Activated T-helper 2 cell treated with anti-CD3 and anti-CD28 coated beads, Interferon-gamma antibody, Interleukin-2, Interleukin-4, amounts not matched to agents 10 μg/mL and 5 μg/mL and 100 μg/mL, durations not matched to agents 14 hours and 24 hours and 36 hours (primary cell): ENCODE measurements around the gene POU2F1. TPM values are rescaled to one million over a fixed set of nuclear protein-coding genes. Genes with fewer than 3 reads are reported as not detected.

ENCODE experiments used
- DNase-seq: peaks from one replicate; pipeline ENCODE4 v3.0.0; 2021; ENCODE audit warnings: low spot score
- H3K27ac Mint-ChIP-seq: one replicate; pipeline ENCODE4 v1.8.0; 2021; ENCODE audit warnings: mixed read lengths
- H3K27me3 Mint-ChIP-seq: one replicate; pipeline ENCODE4 v1.8.0; 2021; ENCODE audit warnings: low read depth, mixed read lengths
- H3K36me3 Mint-ChIP-seq: one replicate; pipeline ENCODE4 v1.8.0; 2021; ENCODE audit warnings: low read depth, mixed read lengths
- H3K4me1 Mint-ChIP-seq: one replicate; pipeline ENCODE4 v1.8.0; 2021; ENCODE audit warnings: low read depth, mixed read lengths
- H3K4me3 Mint-ChIP-seq: one replicate; pipeline ENCODE4 v1.8.0; 2021; ENCODE audit warnings: low read depth, mild to moderate bottlenecking, moderate library complexity, mixed read lengths
- H3K9me3 Mint-ChIP-seq: one replicate; pipeline ENCODE4 v1.8.0; 2021; ENCODE audit warnings: mixed read lengths
- intact Hi-C: fragments of 100-400 bp; cut with micrococcal nuclease; formaldehyde crosslinking; loops from one replicate; pipeline ENCODE4 v1.15.1; 2023
- total RNA-seq: library from RNA; stranded (reverse); gene quantifications from 2 replicates; pipeline ENCODE4 v1.2.3, GENCODE V29; 2022

POU2F1 gene
- total RNA-seq, 1 donor from 2014 or later = 21.9 TPM

- intact Hi-C loops = no loop called here
- Mint-ChIP-seq H3K4me3 (no peak overlapping the region), H3K36me3 (peaks cover 41% of the 10 kb centered on the region), H3K27ac (no peak overlapping the region), H3K27me3 (no peaks in the 10 kb centered on the region), H3K9me3 (peaks cover 20% of the 10 kb centered on the region), H3K4me1 (peaks cover 19% of the 10 kb centered on the region)
- DNase-seq = no peak
Observed at GRCh38 chr1:167328306-167328815, 107.7 kb downstream of the POU2F1 start.

GRCh38 chr1:167328816-167329483, 108.3 kb downstream of the POU2F1 start:
- Mint-ChIP-seq H3K4me1 (peaks cover 24% of the 10 kb centered on the region), H3K4me3 (no peak overlapping the region), H3K27me3 (no peaks in the 10 kb centered on the region), H3K9me3 (peaks cover 14% of the 10 kb centered on the region), H3K27ac (no peak overlapping the region), H3K36me3 (peaks cover 37% of the 10 kb centered on the region)
- intact Hi-C loops = no loop called here
- no peak for DNase-seq

GRCh38 chr1:167330601-167331293, 110.1 kb downstream of the POU2F1 start:
- DNase-seq = no peak

GRCh38 chr1:167331650-167332049, 111.0 kb downstream of the POU2F1 start:
- DNase-seq = no peak
- H3K4me3 Mint-ChIP-seq = no peak overlapping the region
- H3K4me1 Mint-ChIP-seq = peaks cover 24% of the 10 kb centered on the region
- no peak overlapping the region for H3K27ac Mint-ChIP-seq
- H3K36me3 Mint-ChIP-seq = peaks cover 13% of the 10 kb centered on the region
- intact Hi-C loops = no loop called here
- H3K9me3 Mint-ChIP-seq = no peaks in the 10 kb centered on the region
- H3K27me3 Mint-ChIP-seq = no peaks in the 10 kb centered on the region

More at GRCh38 chr1:167330601-167331293, 110.1 kb downstream of the POU2F1 start:
- H3K27me3 Mint-ChIP-seq = no peaks in the 10 kb centered on the region
- no peaks in the 10 kb centered on the region for H3K9me3 Mint-ChIP-seq
- H3K36me3 Mint-ChIP-seq = peaks cover 22% of the 10 kb centered on the region
- no peak overlapping the region for H3K27ac Mint-ChIP-seq
- H3K4me1 Mint-ChIP-seq = peaks cover 24% of the 10 kb centered on the region
- H3K4me3 Mint-ChIP-seq = no peak overlapping the region
- intact Hi-C loops = no loop called here

GRCh38 chr1:167332503-167332902, 111.8 kb downstream of the POU2F1 start:
- DNase-seq = no peak
- H3K27ac Mint-ChIP-seq = no peak overlapping the region
- peaks cover 17% of the 10 kb centered on the region for H3K36me3 Mint-ChIP-seq
- H3K4me3 Mint-ChIP-seq = no peak overlapping the region
- intact Hi-C loops = no loop called here
- H3K9me3 Mint-ChIP-seq = peaks cover 5% of the 10 kb centered on the region
- no peaks in the 10 kb centered on the region for H3K27me3 Mint-ChIP-seq
- peaks cover 24% of the 10 kb centered on the region for H3K4me1 Mint-ChIP-seq

GRCh38 chr1:167333124-167333523, 112.4 kb downstream of the POU2F1 start:
- intact Hi-C loops = no loop called here
- Mint-ChIP-seq H3K36me3 (peaks cover 18% of the 10 kb centered on the region), H3K4me3 (no peak overlapping the region), H3K27ac (no peak overlapping the region), H3K9me3 (peaks cover 7% of the 10 kb centered on the region), H3K27me3 (no peaks in the 10 kb centered on the region), H3K4me1 (peaks cover 24% of the 10 kb centered on the region)
- no peak for DNase-seq

- peaks cover 19% of the 10 kb centered on the region for H3K36me3 Mint-ChIP-seq
- no peak overlapping the region for H3K27ac Mint-ChIP-seq
- H3K4me3 Mint-ChIP-seq = no peak overlapping the region
- peaks cover 24% of the 10 kb centered on the region for H3K4me1 Mint-ChIP-seq
- H3K9me3 Mint-ChIP-seq = peaks cover 7% of the 10 kb centered on the region
- intact Hi-C loops = no loop called here
- no peak for DNase-seq
- no peaks in the 10 kb centered on the region for H3K27me3 Mint-ChIP-seq
Observed at GRCh38 chr1:167333703-167334102, 113.0 kb downstream of the POU2F1 start.

- intact Hi-C loops = no loop called here
- Mint-ChIP-seq H3K36me3 (peaks cover 12% of the 10 kb centered on the region), H3K9me3 (peaks cover 11% of the 10 kb centered on the region), H3K27ac (no peak overlapping the region), H3K4me3 (no peak overlapping the region), H3K27me3 (no peaks in the 10 kb centered on the region), H3K4me1 (peaks cover 3% of the 10 kb centered on the region)
- no peak for DNase-seq
Observed at GRCh38 chr1:167339405-167339804, 118.7 kb downstream of the POU2F1 start.

GRCh38 chr1:167342846-167343245, 122.2 kb downstream of the POU2F1 start:
- Mint-ChIP-seq H3K4me3 (no peak overlapping the region), H3K9me3 (peaks cover 4% of the 10 kb centered on the region), H3K27ac (no peak overlapping the region), H3K27me3 (no peaks in the 10 kb centered on the region), H3K36me3 (peaks cover 6% of the 10 kb centered on the region), H3K4me1 (peaks cover 3% of the 10 kb centered on the region)
- no peak for DNase-seq
- intact Hi-C loops = loop anchor here (10.0 kb wide), 1 partner anchor 78 kb away; no protein-coding TSS in a partner anchor

- Mint-ChIP-seq H3K9me3 (peaks cover 2% of the 10 kb centered on the region), H3K27ac (no peak overlapping the region), H3K4me1 (peaks cover 3% of the 10 kb centered on the region), H3K36me3 (peaks cover 1% of the 10 kb centered on the region), H3K27me3 (no peaks in the 10 kb centered on the region), H3K4me3 (no peak overlapping the region)
- intact Hi-C loops = loop anchor here (10.0 kb wide), 1 partner anchor 79 kb away; no protein-coding TSS in a partner anchor
- DNase-seq = no peak
Observed at GRCh38 chr1:167344112-167344511, 123.4 kb downstream of the POU2F1 start.

GRCh38 chr1:167344615-167345385, 124.1 kb downstream of the POU2F1 start:
- Mint-ChIP-seq H3K9me3 (no peaks in the 10 kb centered on the region), H3K27me3 (no peaks in the 10 kb centered on the region), H3K4me1 (peaks cover 3% of the 10 kb centered on the region), H3K27ac (no peak overlapping the region), H3K36me3 (no peaks in the 10 kb centered on the region), H3K4me3 (no peak overlapping the region)
- intact Hi-C loops = loop anchor here (10.0 kb wide), 1 partner anchor 80 kb away; no protein-coding TSS in a partner anchor
- DNase-seq = no peak

- Mint-ChIP-seq H3K27me3 (no peaks in the 10 kb centered on the region), H3K36me3 (no peaks in the 10 kb centered on the region), H3K27ac (no peak overlapping the region), H3K9me3 (no peaks in the 10 kb centered on the region), H3K4me3 (no peak overlapping the region), H3K4me1 (peaks cover 3% of the 10 kb centered on the region)
- intact Hi-C loops = loop anchor here (10.0 kb wide), 1 partner anchor 81 kb away; no protein-coding TSS in a partner anchor
- no peak for DNase-seq
Observed at GRCh38 chr1:167345386-167345733, 124.7 kb downstream of the POU2F1 start.
